ENCODE results near the gene COL24A1. TPM values are rescaled to one million over a fixed set of nuclear protein-coding genes. Genes with fewer than 3 reads are reported as not detected.

The COL24A1 gene
- total and polyA plus RNA-seq, 2 of the 8 experiments (the other 6 are each of a cell fraction or from before 2014, with no cell fraction given): 0.23 to 1.1 TPM

GRCh38 chr1:85943945-85944344, 212.6 kb downstream of the COL24A1 start:
- Histone ChIP-seq H4K8ac (ENCODE audit: extremely low read depth, insufficient read depth, low read length) (no peak overlapping the region), H3K4ac (replicated peaks; ENCODE audit: insufficient read length, low read depth, low read length) (no peak overlapping the region), H3K4me3 (ENCODE audit: extremely low read depth in 1 of 4, insufficient read depth in 2 of 4, low read depth in 3 of 4, low read length in 4 of 4) (no peak overlapping the region), H3K9ac (replicated peaks in 1 of 4; ENCODE audit: extremely low read depth in 1 of 4, low read depth in 3 of 4, low read length in 3 of 4) (no peak overlapping the region), H2BK15ac (ENCODE audit: low read length) (no peak overlapping the region), H2BK5ac (ENCODE audit: low read depth, low read length) (no peak overlapping the region), H3K23ac (ENCODE audit: insufficient read length) (no peak overlapping the region), H3K4me2 (ENCODE audit: insufficient read depth in 1 of 2, low read depth in 2 of 2, low read length in 2 of 2) (no peak overlapping the region), H3K27me3 (replicated peaks in 1 of 4; ENCODE audit: control insufficient read depth in 3 of 4, extremely low read depth in 1 of 4, insufficient read depth in 3 of 4, low read length in 3 of 4) (no peaks in the 10 kb centered on the region), H2BK12ac (ENCODE audit: low read depth, low read length) (no peak overlapping the region), H3K18ac (ENCODE audit: extremely low read depth, low read length) (no peak overlapping the region), H2BK120ac (replicated peaks; ENCODE audit: low read depth, low read length) (no peak overlapping the region), H3K4me1 (replicated peaks in 1 of 4; ENCODE audit: control insufficient read depth in 3 of 4, insufficient read depth in 4 of 4, low read length in 3 of 4) (no peaks in the 10 kb centered on the region), H3K23me2 (ENCODE audit: low read depth, low read length) (no peaks in the 10 kb centered on the region), H3K9me3 (ENCODE audit: insufficient read depth in 2 of 2, low read depth in 1 of 2, low read length in 1 of 2) (no peaks in the 10 kb centered on the region), H3K79me2 (ENCODE audit: control insufficient read depth in 1 of 2, insufficient read depth in 2 of 2, low read length in 2 of 2) (no peaks in the 10 kb centered on the region), H3K27ac (ENCODE audit: low read depth, low read length) (no peak overlapping the region), H4K20me1 (replicated peaks in 1 of 2; ENCODE audit: control insufficient read depth in 1 of 2, insufficient read depth in 2 of 2, low read length in 2 of 2) (no peaks in the 10 kb centered on the region), H3K56ac (replicated peaks; ENCODE audit: insufficient read length, low read depth, low read length) (no peak overlapping the region), H3K36me3 (ENCODE audit: control insufficient read depth in 2 of 4, insufficient read depth in 4 of 4, low read length in 3 of 4) (no peaks in the 10 kb centered on the region), H4K5ac (ENCODE audit: insufficient read length, low read depth, low read length) (no peak overlapping the region), H3K79me1 (ENCODE audit: low read depth, low read length) (no peaks in the 10 kb centered on the region), H3K14ac (ENCODE audit: insufficient read length) (no peak overlapping the region), H4K91ac (replicated peaks; ENCODE audit: insufficient read length, low read length) (no peak overlapping the region), H2BK20ac (ENCODE audit: low read length) (no peak overlapping the region), H2AK5ac (ENCODE audit: low read depth, low read length) (no peak overlapping the region), H2AFZ (ENCODE audit: low read length) (no peak overlapping the region)
- POLR2A ChIA-PET (ENCODE audit: partially characterized antibody): no interaction called here
- 95% methylated on average over 1 of the region's 1 CpG; no CpG with 5 or more reads in 1 of the 2 experiments for WGBS, 2 experiments (ENCODE audit: extremely low coverage in 1 of 2, insufficient coverage in 1 of 2, insufficient read length in 1 of 2, insufficient replicate concordance in 2 of 2, low coverage in 1 of 2, low lambda C conversion rate in 2 of 2, missing lambda C conversion rate in 1 of 2)
- FAIRE-seq: no peak
- DNase-seq (ENCODE audit: low read depth in 1 of 2, low spot score in 2 of 2): no peak
- CTCF ChIA-PET (ENCODE audit: partially characterized antibody): interaction anchor here (0.7 kb wide), 2 partner anchors 36 to 529 kb away, joined by 3 read pairs; no protein-coding TSS in a partner anchor
- TF ChIP-seq GTF2F1 (IDR thresholded peaks at IDR 0.05; ENCODE audit: borderline replicate concordance, low read depth, low read length): no peak
- no peak for TF ChIP-seq BACH1 (IDR thresholded peaks at IDR 0.05; ENCODE audit: low read length)
- no peak for TF ChIP-seq RAD21 (IDR thresholded peaks at IDR 0.05 in 1 of 2, conservative IDR thresholded peaks at IDR 0.05 in 1 of 2; ENCODE audit: low read depth in 2 of 2, low read length in 2 of 2)
- TF ChIP-seq KDM1A (IDR thresholded peaks at IDR 0.05; ENCODE audit: borderline replicate concordance, low read length): no peak
- no peak for TF ChIP-seq CHD2 (IDR thresholded peaks at IDR 0.05; ENCODE audit: low read length)
- no peak for TF ChIP-seq BRCA1 (IDR thresholded peaks at IDR 0.05; ENCODE audit: low read depth, low read length)
- no peak for TF ChIP-seq NANOG (IDR thresholded peaks at IDR 0.05; ENCODE audit: insufficient read depth, low read depth, low read length, poor library complexity, severe bottlenecking)
- TF ChIP-seq ASH2L (IDR thresholded peaks at IDR 0.05; ENCODE audit: low read length): no peak
- no peak for TF ChIP-seq MAFK (IDR thresholded peaks at IDR 0.05; ENCODE audit: low read depth, low read length)
- no peak for TF ChIP-seq RFX5 (IDR thresholded peaks at IDR 0.05; ENCODE audit: borderline replicate concordance, low read depth, low read length)
- no peak for TF ChIP-seq TAF1 (IDR thresholded peaks at IDR 0.05; ENCODE audit: low read depth, low read length)
- TF ChIP-seq ATF2 (IDR thresholded peaks at IDR 0.05; ENCODE audit: low read length): no peak
- no peak for TF ChIP-seq SP2 (IDR thresholded peaks at IDR 0.05; ENCODE audit: low read length)
- no peak for TF ChIP-seq KDM5A (IDR thresholded peaks at IDR 0.05; ENCODE audit: low read length)

Data from H1 (cell line).